ENCODE results near the gene COX4I2.

DNA sequence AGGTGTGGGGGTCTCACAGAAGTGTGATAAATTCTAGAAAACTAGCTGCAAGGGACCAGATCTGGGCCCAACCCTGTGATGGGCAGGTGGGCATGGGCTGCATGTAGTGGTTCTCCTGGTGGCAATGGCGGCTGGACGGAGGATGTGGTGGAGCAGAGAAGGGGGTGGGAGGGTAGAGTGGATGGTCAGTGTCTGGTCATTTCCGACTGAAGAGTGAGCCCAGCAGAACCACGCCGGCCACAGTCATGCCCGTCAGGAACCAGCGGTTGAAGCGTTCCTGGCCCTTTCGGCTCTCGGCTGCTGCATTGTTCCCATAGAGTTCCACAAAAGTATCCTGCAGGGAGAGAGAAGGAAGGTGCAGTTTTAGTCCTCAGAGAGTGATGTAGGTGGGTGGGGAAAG lies 28.0 kb downstream of the COX4I2 start:
- TF ChIP-seq, protein P1, sequence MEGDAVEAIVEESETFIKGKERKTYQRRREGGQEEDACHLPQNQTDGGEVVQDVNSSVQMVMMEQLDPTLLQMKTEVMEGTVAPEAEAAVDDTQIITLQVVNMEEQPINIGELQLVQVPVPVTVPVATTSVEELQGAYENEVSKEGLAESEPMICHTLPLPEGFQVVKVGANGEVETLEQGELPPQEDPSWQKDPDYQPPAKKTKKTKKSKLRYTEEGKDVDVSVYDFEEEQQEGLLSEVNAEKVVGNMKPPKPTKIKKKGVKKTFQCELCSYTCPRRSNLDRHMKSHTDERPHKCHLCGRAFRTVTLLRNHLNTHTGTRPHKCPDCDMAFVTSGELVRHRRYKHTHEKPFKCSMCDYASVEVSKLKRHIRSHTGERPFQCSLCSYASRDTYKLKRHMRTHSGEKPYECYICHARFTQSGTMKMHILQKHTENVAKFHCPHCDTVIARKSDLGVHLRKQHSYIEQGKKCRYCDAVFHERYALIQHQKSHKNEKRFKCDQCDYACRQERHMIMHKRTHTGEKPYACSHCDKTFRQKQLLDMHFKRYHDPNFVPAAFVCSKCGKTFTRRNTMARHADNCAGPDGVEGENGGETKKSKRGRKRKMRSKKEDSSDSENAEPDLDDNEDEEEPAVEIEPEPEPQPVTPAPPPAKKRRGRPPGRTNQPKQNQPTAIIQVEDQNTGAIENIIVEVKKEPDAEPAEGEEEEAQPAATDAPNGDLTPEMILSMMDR (IDR thresholded peaks at IDR 0.05; ENCODE audit: poor library complexity, severe bottlenecking), result no peak
- TF ChIP-seq, protein P2, sequence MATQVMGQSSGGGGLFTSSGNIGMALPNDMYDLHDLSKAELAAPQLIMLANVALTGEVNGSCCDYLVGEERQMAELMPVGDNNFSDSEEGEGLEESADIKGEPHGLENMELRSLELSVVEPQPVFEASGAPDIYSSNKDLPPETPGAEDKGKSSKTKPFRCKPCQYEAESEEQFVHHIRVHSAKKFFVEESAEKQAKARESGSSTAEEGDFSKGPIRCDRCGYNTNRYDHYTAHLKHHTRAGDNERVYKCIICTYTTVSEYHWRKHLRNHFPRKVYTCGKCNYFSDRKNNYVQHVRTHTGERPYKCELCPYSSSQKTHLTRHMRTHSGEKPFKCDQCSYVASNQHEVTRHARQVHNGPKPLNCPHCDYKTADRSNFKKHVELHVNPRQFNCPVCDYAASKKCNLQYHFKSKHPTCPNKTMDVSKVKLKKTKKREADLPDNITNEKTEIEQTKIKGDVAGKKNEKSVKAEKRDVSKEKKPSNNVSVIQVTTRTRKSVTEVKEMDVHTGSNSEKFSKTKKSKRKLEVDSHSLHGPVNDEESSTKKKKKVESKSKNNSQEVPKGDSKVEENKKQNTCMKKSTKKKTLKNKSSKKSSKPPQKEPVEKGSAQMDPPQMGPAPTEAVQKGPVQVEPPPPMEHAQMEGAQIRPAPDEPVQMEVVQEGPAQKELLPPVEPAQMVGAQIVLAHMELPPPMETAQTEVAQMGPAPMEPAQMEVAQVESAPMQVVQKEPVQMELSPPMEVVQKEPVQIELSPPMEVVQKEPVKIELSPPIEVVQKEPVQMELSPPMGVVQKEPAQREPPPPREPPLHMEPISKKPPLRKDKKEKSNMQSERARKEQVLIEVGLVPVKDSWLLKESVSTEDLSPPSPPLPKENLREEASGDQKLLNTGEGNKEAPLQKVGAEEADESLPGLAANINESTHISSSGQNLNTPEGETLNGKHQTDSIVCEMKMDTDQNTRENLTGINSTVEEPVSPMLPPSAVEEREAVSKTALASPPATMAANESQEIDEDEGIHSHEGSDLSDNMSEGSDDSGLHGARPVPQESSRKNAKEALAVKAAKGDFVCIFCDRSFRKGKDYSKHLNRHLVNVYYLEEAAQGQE (IDR thresholded peaks at IDR 0.05; ENCODE audit: borderline replicate concordance), result no peak
- TF ChIP-seq EZH2 (IDR thresholded peaks at IDR 0.05; ENCODE audit: borderline replicate concordance, insufficient read depth, low read length, poor library complexity, severe bottlenecking), result no peak
- no peak for TF ChIP-seq SMC3 (conservative IDR thresholded peaks at IDR 0.05; ENCODE audit: poor library complexity)
- no peak for TF ChIP-seq POLR2AphosphoS5 (IDR thresholded peaks at IDR 0.05)
- TF ChIP-seq EP300 (conservative IDR thresholded peaks at IDR 0.05; ENCODE audit: poor library complexity, severe bottlenecking), result no peak

All from neural cell (in vitro differentiated cells).